ENCODE data around the gene MTERF4. TPM values are rescaled to one million over a fixed set of nuclear protein-coding genes. Genes with fewer than 3 reads are reported as not detected.

MTERF4 gene
- total and polyA plus RNA-seq, 7 donors = 18.9 to 47.9 (median 29.1) TPM

- no peaks in the 10 kb centered on the region for H3K36me3 ChIP-seq
- no peak for TF ChIP-seq EP300 (IDR thresholded peaks at IDR 0.05)
- no peak for TF ChIP-seq POLR2AphosphoS5 (IDR thresholded peaks at IDR 0.05)
- TF ChIP-seq POLR2A (IDR thresholded peaks at IDR 0.05) = no peak
- TF ChIP-seq, protein P1, sequence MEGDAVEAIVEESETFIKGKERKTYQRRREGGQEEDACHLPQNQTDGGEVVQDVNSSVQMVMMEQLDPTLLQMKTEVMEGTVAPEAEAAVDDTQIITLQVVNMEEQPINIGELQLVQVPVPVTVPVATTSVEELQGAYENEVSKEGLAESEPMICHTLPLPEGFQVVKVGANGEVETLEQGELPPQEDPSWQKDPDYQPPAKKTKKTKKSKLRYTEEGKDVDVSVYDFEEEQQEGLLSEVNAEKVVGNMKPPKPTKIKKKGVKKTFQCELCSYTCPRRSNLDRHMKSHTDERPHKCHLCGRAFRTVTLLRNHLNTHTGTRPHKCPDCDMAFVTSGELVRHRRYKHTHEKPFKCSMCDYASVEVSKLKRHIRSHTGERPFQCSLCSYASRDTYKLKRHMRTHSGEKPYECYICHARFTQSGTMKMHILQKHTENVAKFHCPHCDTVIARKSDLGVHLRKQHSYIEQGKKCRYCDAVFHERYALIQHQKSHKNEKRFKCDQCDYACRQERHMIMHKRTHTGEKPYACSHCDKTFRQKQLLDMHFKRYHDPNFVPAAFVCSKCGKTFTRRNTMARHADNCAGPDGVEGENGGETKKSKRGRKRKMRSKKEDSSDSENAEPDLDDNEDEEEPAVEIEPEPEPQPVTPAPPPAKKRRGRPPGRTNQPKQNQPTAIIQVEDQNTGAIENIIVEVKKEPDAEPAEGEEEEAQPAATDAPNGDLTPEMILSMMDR (IDR thresholded peaks at IDR 0.05) = no peak
- intact Hi-C loops (cut with DNase I) = no loop called here
- H3K27ac ChIP-seq = no peak overlapping the region
- no peaks in the 10 kb centered on the region for H3K4me1 ChIP-seq
- 88 to 92% methylated on average over 12 of the region's 12 CpGs for WGBS, 2 donors
- peak; percentile 30 for DNase-seq
- no peak overlapping the region for H3K4me3 ChIP-seq
- no peaks in the 10 kb centered on the region for H3K9me3 ChIP-seq
- no peaks in the 10 kb centered on the region for H3K27me3 ChIP-seq
These were observed 27.2 kb upstream of the MTERF4 start for GRCh38 chr2:241129086-241129871.

DNA sequence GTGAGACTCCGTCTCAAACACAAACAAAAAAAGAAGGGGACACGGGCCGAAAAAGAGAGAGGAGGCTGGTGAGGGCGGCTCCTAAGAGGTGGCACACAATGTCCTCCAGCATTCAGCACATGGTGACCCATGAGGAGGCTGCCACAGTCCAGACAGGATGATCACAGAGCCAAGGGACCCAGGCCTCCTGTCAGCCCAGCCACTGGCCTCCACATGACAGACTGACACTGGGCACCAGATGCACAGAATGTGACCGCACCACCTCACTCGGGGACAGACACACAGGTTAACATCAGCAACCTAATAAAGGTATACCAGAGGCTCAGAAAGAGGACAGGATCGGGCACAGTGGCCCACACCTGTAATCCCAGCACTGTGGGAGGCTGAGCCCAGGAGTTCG, 26.2 kb upstream of the MTERF4 start:
- H3K9me3 ChIP-seq = no peaks in the 10 kb centered on the region
- no peaks in the 10 kb centered on the region for H3K36me3 ChIP-seq
- no peaks in the 10 kb centered on the region for H3K27me3 ChIP-seq
- WGBS, 2 donors = 96% methylated on average over 8 of the region's 8 CpGs
- TF ChIP-seq, protein P1 (IDR thresholded peaks at IDR 0.05) = no peak
- no peak for TF ChIP-seq POLR2AphosphoS5 (IDR thresholded peaks at IDR 0.05)
- no peak overlapping the region for H3K4me3 ChIP-seq
- H3K4me1 ChIP-seq = no peaks in the 10 kb centered on the region
- DNase-seq = peak; percentile 14
- H3K27ac ChIP-seq = no peak overlapping the region
- intact Hi-C loops (cut with DNase I) = no loop called here

DNA sequence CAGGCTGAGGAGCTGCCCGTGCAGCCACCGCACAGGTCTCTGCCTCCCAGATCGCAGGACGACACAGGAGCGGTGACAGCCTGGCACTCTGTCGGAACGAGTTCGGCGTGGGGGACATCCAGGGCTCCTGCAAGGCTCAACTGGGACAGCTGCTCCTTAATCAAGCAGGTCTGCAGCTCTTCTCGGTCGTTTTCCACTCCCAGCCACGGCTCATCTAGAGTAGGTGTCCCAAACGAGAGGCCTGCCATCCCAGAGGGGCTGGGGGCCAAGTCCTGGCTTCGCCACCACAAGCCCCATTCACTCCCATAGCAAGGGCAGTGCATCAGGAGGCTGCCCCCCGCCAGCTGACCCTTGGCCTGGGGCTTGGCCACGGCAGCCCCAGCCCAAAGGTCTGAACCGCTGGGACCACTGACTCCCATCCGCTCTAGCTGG, 24.7 kb upstream of the MTERF4 start:
- no peaks in the 10 kb centered on the region for H3K27me3 ChIP-seq
- DNase-seq = peak; percentile 56

DNA sequence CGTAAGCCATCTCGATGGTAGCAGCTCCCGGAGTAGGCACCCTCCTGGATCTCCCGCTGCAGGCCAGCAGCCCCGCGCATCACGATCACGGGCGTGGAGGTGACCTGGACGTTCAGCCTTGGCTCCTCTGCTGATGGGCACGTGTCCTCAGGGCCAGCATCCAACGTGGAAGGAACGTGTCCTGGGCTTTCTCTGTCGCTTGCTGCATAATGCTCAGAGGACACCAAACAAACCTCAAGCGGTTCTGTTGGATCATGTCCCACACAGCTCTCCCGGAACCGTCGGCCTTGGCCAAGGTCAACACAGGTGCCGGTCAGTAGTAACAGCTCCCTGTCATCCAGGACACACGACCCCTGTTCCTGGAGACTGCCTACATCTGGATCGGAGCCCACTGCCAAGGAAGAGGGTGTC, 24.1 kb upstream of the MTERF4 start:
- H3K4me1 ChIP-seq = no peaks in the 10 kb centered on the region
- H3K9me3 ChIP-seq = no peaks in the 10 kb centered on the region
- no peak overlapping the region for H3K4me3 ChIP-seq
- H3K27ac ChIP-seq = no peak overlapping the region
- no peaks in the 10 kb centered on the region for H3K36me3 ChIP-seq
- TF ChIP-seq, protein P1 (IDR thresholded peaks at IDR 0.05) = no peak
- TF ChIP-seq EP300 (IDR thresholded peaks at IDR 0.05) (no peak), POLR2AphosphoS5 (IDR thresholded peaks at IDR 0.05) (no peak), POLR2A (IDR thresholded peaks at IDR 0.05) (no peak)
- DNase-seq = peak; percentile 56
- no peaks in the 10 kb centered on the region for H3K27me3 ChIP-seq
- intact Hi-C loops (cut with DNase I) = no loop called here
- 93 to 95% methylated on average over 21 of the region's 21 CpGs for WGBS, 2 donors

More for the DNA sequence above, 24.7 kb upstream of the MTERF4 start:
- no peak for TF ChIP-seq POLR2AphosphoS5 (IDR thresholded peaks at IDR 0.05)
- no peak for TF ChIP-seq EP300 (IDR thresholded peaks at IDR 0.05)
- TF ChIP-seq, protein P1 (IDR thresholded peaks at IDR 0.05) = no peak
- no peak for TF ChIP-seq POLR2A (IDR thresholded peaks at IDR 0.05)
- intact Hi-C loops (cut with DNase I) = no loop called here
- Histone ChIP-seq H3K4me3 (no peak overlapping the region), H3K36me3 (no peaks in the 10 kb centered on the region), H3K9me3 (no peaks in the 10 kb centered on the region), H3K4me1 (no peaks in the 10 kb centered on the region), H3K27ac (no peak overlapping the region)
- 95 to 97% methylated on average over 18 of the region's 18 CpGs for WGBS, 2 donors
